GM10266 (cell line): ENCODE data around the gene FYB1.

ENCODE experiments used
- DNase-seq: peaks from one replicate; pipeline ENCODE4 v3.0.0; 2012; ENCODE audit errors: extremely low spot score
- CTCF ChIP-seq: IDR thresholded peaks from 2 replicates; pipeline ENCODE4 v1.5.1; 2012; ENCODE audit warnings: mild to moderate bottlenecking, low read depth; ENCODE audit not compliant: control insufficient read depth, insufficient read depth; ENCODE audit errors: missing control alignments

Gene FYB1

GRCh38 chr5:39109606-39110005, 109.8 kb downstream of the FYB1 start:
- TF ChIP-seq CTCF = no peak
- no peak for DNase-seq

GRCh38 chr5:39108987-39109386, 110.4 kb downstream of the FYB1 start:
- TF ChIP-seq CTCF = no peak
- no peak for DNase-seq

DNA sequence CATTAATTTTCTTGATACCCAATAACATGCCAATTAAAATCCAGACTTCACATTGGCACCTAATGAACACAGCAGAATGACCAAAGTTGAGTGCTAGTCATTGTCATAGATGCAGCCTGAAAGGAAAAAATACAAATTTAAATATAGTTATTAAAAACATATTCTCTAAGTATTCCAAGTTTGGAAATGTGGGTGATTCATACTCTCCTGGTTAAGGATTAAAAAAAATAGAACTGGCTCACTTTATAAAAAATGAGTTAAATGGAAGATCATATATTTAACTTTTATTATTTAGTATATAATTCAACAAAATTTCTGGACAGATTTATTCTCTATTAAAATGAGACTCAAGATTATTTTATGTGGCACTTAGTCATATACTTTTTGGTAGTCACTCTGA, 112.0 kb downstream of the FYB1 start:
- TF ChIP-seq CTCF = no peak
- DNase-seq = no peak

- no peak for DNase-seq
- TF ChIP-seq CTCF = no peak
Measured at GRCh38 chr5:39106322-39106721, 113.0 kb downstream of the FYB1 start.

- no peak for TF ChIP-seq CTCF
- no peak for DNase-seq
Measured at GRCh38 chr5:39104221-39104620, 115.1 kb downstream of the FYB1 start.

DNA sequence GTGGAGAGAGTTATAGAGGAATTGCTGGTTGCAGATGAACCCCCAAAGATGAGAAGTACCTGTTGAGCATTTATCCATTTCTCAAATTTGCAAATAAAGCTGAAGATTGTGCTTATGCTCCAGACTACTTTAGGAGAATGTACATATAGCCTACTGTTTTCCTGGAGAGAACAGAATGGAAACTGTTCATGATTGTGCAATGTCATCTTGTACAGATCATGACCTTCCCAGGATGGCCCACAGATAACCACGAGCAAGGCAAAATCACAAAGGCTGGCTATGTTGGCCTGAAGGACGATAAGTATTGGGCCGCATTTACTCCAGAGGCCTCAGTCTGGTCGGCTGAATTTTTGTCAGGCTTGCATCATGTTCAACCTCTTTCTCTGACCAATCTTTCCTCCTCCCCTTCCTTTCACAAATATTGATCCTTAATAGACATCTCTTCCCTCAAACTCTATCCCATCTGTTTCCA, 116.6 kb downstream of the FYB1 start:
- DNase-seq = no peak
- TF ChIP-seq CTCF = no peak

- no peak for DNase-seq
- no peak for TF ChIP-seq CTCF
Measured at GRCh38 chr5:39100851-39101396, 118.4 kb downstream of the FYB1 start.
